Hindlimb muscle (tissue), 1 donor: ENCODE data around the gene CHID1. TPM values are rescaled to one million over a fixed set of nuclear protein-coding genes. Genes with fewer than 3 reads are reported as not detected.

ENCODE experiments used
- DNase-seq: peaks from one replicate; pipeline ENCODE4 v3.0.0-alpha.2; 2013
- polyA plus RNA-seq: library from polyadenylated mRNA; unstranded; fragments of 120-200 nt; gene quantifications from one replicate; pipeline ENCODE4 v1.2.1, GENCODE V29; 2013; ENCODE audit not compliant: insufficient read length

The CHID1 gene
- polyA plus RNA-seq, 1 donor, result 61.0 TPM

DNA sequence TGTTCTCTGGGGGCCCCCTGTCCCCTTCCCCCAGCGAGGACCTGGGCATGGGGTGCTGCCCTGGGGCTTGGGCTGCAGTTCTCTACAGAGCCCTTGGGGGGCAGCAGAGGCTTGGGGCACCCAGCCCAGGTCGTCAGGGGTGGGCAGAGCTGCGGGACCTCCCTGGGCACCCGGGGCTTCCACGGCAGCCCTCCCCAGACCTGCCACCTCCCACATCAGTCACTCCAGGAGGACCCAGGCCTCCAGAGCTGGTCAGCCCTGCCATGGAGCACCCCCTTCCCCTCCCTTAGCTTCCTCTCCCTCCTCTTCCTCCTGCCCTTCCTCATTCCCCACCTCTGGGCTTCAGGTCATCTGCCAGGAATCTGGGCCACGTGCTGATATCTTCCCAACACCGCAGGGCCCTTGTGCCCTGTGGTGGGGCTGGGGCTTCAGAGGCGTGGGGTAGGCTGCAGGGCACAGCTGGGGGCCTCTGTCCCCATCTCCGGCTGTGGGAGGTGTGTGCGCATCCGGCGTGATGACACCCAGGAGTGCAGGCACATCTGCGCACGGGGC lies 62.2 kb downstream of the CHID1 start:
- no peak for DNase-seq

DNA sequence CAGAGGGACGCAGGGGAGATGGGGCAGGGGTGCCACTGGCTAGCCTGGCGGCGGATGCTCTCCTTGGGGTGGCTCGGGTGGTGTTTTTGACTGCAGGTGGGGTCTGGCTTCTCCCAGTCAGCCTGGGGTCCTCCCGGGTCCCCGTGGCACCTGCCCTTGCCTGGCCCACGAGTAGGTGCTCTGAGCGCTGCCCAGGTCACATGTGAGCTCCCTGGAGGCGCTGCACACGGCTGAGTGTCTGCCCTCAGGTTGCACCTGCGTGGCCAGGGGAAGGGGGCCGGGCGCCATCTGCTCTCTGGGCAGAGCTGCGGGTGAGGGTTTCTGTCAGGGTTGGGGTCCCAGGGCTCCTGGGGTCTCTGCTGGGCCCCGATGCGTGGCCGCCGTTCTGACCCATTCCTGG lies 62.7 kb downstream of the CHID1 start:
- no peak for DNase-seq

DNA sequence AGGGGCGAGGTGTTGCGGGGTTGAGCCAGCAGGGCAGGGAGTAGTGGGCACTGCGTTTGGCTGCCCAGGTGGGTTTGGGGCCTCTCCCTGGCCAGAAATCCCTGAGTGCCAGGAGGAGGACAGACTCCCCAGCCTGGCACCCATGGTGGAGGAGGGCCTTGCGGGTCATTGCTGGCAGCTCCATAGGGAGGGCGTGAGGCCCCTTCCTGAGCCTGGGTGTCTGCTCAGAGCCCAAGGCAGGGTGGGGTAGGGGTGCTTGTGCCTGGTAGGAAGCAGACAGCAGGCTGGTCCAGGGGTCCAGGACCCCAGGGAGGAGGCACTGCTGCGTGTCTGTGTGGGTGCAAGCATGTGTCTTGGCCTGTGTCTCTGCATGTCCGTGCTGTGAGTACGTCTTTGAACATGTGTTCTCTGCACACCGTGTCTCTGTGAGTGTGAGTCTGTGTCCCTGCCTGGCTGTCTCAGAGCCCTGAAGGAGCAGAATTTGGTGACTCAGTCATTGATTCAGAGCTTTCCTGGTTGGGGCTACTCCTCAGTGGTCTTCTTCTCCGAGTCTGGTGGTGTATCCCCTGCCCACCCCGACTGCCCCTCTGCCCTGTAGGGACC lies 64.0 kb downstream of the CHID1 start:
- no peak for DNase-seq

DNA sequence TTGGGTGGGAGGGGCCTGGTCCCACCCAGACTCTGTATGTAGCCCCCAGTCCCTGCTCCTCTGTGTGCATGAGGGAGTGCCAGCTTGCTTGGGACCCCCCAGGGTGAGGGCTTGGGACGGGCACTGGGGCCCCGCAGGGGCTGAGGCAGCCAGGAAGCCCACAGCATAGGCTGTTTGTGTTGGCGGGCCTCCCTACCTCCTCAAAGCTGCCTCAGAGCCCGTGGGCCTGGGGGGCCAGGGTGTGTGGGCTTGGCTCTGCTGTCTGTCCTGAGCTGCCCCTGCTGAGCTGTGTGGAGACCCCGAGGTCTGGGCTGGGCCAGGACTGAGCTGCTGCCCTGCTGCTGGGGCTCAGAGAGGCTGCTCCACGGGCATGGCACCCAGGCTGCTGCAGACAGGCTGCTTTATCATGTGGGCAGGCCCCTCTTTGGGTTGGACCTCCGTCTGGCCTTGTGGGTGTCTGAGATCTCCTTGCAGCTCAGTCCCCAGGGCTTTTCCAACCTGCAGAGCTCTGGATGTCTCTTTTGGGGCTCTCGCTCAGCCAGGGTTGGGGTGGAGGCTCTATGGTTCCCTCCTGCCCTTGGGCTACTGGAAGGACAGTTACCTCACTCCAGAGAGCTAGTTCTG lies 64.6 kb downstream of the CHID1 start:
- no peak for DNase-seq

DNA sequence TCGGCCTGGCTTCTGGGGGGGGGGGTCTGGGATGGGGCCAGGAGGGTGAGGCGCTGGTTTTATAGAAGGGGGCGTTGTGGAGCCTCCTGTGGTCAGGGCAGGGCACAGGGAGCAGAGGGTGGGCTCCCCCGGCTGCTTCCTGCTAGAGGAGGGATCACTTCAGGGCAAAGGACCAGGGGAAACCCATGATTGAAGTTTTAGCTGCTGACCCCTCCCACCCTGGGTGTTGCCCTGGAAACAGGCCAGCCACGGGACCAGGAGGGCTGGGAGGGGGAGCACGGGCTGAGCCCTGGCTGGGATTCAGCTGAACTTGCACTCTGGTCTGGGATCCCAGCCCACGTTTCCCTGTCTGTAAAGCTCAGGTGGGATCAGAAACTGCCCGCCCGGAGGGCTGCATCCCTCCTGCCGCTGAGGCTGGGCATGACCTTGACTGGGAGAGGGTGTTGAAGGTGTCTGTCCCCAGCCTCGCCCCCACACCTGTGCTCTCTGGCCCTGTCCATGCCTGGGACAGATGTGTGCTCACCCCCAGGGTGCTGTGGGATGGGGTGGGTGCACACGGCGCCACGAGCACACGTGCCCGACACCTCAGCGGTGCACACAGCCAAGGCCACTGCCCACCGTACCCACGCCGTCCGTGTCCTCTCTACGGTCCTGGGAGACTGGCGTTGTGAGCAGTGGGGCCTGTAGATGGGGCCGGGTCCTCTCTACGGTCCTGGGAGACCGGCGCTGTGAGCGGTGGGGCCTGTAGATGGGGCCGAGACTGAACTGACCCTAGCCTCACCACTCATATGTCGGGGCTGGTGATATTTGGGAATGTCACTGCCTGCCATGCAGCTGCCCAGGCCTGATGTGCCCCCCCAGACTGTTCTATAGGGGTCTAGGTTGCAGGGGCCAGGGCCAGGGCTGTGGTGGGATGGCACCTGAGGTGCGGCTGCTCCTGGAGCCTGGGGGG lies 65.6 kb downstream of the CHID1 start:
- peak; percentile 93 for DNase-seq

DNA sequence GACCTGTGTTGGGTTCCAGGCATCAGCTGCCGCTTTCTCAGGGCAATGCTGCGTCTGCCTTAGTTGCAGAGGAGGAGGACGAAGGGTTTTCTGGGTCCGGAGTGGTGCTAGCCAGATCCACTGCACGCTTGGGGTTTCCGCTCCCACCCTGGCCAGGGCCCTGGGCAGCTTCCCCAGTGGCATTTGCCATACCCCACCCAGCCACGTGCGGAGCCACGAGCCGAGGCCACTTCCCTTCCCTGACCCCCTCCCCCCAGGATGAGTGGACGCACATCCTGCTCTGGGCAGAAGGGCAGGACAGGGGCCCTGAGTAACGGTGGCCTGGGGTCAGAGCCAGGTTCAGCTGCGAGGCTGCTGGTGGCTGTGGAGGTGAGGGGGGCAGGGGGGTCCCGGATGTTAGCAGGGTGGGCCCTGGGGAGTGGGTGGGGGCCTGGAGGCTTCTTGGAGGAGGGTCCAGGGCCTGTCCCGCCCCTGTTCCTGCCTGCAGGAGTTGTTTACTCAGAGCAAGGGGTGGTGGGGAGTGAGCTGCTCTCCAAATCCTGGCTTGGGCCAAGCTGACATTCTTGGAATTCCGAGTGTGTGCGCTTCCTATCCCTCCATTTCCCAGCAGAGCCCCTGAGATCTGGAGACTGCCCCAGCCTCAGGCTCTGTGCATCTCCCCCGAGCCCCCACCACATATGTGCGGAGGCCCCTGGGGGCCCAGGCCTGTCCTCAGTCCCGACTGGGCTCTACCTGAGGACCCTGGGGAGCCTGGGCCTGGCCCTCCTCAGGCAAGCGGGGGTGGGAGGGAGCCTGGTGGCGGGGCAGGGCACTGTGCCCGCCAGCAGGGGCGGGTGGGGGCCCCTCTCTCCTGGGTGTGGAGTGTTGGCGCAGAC lies 66.6 kb downstream of the CHID1 start:
- DNase-seq, result peak; percentile 81

DNA sequence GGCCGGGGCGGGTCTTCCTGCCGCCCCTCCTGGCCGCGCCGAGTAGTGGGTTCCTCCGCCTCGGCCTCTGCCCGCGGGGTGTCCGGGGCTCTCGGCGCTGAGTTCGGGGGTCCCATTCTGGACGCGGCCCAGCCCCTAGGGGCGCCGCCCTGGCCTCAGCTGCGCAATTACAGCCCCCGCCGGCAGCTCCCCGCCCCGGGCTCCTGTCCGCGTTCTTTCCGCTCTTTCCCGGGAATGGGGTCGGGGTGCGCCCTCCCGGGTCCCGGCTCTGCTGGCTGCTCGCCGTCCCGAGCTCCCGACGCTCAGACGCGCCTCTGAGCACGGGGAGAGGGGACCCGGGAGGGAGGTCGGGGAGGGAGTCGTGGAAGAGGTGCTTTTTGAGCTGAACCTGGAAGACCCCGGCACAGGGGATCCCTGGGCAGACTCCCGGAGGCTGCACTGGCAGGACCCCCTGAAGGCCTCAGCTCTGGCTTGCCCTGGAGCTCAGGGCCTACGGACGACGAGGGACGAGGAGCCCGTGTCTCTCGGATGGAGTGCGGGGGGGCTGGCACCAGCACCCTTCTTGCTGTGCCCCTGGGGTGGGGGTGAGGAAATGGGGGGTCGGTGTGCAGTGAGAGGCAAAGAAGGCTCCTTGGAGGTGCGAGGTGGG lies 67.4 kb downstream of the CHID1 start:
- DNase-seq, result no peak

DNA sequence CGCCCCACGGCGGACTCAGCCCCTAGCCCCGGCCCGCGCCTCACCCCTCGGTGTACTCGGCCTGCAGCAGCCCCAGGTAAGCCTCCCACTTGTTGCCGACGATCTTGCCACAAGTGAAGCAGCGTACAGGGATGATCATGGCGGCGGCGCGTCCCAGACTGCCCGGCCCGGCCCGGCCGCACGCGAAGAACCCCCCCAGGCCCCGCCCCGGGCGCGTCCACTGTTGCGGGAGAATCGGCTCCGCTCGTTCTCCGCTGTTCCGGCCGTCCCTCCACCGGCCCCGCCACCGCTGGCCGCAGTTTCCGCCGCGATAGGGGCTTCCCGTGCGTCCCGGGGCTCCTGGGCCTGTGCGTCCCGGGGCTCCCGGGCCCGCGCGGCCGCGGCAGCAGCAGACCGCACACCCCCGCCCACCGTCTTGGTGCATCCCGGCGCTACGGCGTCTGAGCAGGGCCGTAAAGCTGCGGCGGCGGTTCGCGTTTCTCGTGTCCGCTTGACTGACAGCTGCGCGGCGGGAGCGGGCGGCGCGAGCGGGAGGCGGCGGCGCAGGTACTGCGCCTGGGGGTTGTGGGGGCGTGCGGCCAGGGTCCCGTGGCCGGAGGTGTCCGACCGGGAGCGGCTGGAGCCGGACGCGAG lies 68.1 kb downstream of the CHID1 start, which contains the start of the genes POLR2L and TSPAN4:
POLR2L (minus strand) TSS at position 160 of the 633 bp plus-strand sequence; CDS start at position 139, 21 bp downstream.
TSPAN4 (plus strand) TSS at position 483 of the 633 bp plus-strand sequence. CDS start 7,453 bp downstream, outside the sequence.
- DNase-seq, result peak; percentile 92

DNA sequence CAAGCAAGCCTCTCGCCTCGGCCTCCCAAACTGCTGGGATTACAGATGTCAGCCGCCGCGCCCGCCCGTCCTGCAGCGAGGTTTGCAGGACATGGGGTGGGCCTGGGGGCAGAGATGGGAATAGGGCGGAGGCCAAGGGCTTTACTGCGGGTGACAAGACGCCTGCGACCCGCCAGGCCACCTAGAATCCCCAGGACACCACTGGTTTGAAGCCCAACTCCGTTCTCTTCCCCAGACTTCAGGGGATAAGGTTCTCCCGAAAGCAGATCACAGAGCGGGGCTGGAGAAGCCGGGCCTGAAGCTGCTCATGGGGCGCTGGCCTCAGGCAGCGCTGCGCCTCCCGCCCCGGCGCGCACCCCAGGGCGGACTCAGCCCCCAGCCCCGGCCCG lies 68.6 kb downstream of the CHID1 start:
- DNase-seq, result no peak

DNA sequence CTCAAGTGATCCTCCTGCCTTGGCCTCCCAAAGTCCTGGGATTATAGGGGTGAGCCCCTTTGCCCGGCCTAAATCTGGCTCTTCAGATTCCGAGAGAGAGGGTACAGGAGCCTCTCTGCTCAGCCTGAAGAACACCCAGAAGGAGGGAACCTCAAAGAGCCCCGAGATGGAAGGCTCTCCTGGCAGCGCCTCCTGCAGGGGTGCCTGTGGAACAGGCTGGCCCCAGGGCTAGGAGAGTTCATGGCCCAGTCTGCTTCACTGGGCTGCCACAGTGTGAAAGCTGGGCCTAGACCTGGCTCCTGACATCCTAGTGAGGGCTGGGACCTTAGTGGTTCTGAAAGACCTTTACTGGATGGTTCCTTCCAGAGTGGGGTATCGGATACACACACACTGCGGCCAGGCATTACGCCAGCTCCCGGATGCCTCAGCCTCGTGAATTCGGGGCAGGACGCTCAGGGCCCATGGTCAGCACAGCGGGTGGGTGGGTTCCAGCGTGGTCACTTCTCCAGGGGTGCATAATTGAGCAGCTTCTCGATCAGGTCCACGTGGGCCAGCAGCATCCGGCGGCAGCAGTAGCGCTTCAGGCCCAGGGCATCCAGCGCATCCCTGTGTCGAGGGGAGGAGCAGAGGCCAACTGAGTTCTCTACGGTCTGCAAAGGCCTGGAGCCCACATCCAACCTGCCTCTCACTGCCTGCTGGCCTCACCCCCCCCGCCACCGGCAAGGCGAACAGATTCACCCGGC lies 70.6 kb downstream of the CHID1 start:
- no peak for DNase-seq

DNA sequence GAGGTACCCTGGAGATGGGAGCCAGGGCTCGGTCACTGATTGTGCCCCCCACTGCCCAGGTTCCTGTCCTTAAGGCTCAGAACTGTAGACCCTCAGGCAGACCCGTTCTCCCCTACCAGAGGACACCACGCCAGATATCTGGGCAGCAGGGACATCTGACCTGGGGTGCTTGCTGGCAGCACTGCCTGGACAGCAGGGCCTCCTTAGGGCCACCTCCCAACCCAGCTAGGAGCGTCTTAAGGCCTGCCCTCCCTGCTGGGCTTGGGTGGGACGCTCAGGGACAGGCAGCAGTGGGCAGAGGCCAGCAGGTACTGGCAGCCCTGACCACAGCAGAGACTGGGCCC lies 71.4 kb downstream of the CHID1 start:
- DNase-seq, result no peak

DNA sequence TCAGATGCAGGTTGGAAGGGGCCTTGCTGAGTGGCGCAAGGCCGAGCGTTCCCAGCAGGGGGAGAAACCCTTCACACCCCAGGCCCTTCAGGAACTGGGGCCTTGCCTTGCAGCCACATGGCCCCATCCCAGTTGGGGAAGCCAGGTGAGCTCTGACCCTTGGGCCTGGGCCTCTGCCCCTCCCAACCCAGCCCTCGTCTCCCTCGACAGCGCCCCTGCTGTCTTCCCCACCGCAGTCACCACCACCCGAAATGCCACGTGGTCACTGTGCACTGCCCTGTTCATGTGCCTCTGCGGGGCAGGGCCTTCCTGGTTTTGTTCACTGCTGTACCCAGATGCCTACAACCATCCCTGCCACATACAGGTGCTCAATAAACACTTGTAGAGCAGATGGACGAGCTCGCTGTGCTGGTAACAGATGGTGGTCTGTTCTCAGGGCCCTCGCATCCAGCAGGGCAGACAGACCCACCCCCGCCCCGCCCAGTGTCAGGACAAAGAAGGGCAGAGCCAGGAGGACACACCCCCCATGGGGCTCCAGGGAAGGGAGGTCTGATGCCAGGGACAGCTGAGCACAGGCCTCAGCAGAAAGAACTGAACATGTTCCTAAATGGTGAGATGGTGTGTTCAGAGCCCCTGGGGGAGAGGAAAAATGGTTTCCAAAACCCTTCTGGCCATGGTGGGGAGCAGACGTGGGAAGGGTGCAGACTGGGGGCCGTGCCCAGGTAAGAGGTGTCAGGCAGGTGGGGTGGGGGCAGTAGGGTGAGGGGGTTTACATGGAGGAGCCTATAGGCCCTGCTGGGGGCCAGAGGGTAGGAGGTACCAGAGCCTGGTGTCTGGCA lies 72.0 kb downstream of the CHID1 start:
- DNase-seq, result no peak

DNA sequence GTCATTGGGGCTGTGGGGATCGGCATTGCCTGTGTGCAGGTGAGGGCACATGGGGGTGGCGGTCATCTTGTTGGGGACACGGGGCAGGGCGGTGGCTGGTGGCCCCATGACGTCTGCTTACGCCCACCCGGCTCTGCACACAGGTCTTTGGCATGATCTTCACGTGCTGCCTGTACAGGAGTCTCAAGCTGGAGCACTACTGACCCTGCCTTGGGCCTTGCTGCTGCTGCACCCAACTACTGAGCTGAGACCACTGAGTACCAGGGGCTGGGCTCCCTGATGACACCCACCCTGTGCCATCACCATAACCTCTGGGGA lies 72.7 kb downstream of the CHID1 start:
- DNase-seq, result no peak

DNA sequence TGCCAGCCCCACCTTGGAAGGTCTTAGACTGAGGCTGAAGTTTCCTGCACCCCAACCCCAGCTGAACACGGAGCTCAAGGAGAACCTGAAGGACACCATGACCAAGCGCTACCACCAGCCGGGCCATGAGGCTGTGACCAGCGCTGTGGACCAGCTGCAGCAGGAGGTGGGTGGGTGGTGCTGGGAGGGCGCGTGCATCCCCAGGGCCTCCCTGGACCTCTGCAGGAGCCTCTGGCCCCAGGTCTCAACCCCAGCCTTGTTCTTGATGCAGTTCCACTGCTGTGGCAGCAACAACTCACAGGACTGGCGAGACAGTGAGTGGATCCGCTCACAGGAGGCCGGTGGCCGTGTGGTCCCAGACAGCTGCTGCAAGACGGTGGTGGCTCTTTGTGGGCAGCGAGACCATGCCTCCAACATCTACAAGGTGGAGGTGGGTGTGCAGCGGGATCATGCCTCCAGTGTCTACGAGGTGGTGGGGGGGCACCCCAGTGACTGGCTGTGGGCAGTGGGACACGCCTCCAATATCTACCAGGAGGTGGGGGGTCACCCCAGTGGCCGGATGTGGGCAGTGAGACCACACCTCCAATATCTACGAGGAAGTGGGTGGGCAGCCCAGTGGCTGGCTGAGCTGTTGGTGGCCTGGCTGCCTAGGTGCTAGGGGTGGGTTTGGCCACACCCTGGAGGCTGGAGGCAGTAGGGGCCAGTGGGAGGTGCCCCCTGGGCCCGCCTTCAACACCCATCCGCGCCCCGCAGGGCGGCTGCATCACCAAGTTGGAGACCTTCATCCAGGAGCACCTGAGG lies 73.2 kb downstream of the CHID1 start:
- DNase-seq, result no peak

DNA sequence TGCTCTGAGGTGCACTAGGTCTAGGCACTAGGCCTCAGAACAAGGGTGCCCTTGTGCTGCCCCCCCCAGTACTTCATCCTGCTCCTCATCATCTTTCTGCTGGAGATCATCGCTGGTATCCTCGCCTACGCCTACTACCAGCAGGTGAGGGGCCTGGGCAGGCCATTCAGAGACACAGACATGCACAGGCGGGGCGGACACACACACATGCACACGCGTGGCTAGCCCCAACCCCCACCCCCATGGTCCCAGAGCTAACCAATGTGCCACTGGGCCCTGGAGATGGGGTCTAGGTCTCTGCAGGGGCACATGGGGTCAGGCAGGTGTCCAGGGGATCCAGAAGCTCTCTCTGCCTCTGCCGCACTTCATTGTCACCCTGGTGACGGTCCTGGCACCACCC lies 73.9 kb downstream of the CHID1 start:
- DNase-seq, result no peak

DNA sequence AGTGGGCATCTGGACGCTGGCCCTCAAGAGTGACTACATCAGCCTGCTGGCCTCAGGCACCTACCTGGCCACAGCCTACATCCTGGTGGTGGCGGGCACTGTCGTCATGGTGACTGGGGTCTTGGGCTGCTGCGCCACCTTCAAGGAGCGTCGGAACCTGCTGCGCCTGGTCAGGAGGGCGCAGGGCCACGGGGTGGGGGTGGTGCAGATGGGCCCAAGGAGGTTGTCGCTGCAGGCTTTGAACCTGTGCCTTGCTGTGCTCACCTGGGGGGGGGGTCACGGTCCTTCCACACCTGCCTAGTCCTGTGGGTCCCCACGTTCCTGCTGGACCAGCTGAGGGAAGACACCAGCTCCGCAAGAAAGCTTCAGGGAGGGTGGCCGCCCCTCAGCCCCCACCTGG lies 74.3 kb downstream of the CHID1 start:
- DNase-seq, result no peak

DNA sequence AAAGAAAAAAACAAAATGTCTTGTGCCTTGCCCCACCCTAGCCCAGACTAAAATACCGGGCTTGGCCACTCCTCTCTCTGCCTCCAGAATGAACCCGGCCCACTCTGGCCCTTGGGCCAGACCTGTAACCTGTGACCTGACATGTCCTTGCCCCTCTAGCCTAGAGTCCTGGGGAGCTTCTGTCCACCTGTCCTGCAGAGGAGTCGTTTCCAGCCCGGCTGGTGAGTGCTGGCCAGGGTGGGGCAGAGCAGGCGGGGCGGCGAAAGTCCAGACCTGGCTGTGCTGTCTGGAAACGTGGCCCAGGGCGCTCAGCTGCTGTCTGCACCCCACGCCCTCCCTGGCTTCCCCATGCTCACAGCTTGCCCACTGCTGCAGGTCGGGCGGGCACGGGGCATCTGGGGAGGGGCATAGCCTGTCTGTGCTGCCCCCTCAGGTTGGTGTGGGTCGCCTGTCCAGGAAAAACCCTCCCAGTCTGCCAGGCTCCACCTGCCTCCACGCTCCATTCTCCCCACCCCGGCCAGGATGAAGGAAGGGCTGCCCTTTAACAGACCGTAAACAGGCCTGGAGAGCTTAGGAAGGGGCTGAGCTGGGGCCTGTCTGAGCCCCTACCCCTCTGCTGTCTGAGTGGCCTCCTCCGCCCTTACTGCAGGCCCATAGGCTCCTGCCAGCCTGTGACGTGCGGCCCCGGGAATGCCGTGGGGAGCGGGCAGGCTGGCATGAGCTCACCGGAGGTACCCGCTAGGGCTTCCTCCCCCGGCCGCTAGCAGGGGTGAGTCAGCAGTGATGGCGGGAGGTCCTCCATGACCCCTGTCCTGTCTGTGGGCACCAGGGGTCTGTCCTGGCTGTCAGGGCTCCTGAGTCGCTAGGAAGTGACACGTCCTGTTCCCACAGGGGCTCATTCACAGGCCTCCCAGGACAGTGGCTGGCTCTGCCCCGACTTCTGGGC lies 76.0 kb downstream of the CHID1 start:
- no peak for DNase-seq
